Measurements from ENCODE around the gene RNF227. TPM values are rescaled to one million over a fixed set of nuclear protein-coding genes. Genes with fewer than 3 reads are reported as not detected.

The RNF227 gene
- total and polyA plus RNA-seq, 2 of the 13 experiments (the other 11 are each of a cell fraction or from before 2014, with no cell fraction given), result 0.20 to 0.79 TPM

DNA sequence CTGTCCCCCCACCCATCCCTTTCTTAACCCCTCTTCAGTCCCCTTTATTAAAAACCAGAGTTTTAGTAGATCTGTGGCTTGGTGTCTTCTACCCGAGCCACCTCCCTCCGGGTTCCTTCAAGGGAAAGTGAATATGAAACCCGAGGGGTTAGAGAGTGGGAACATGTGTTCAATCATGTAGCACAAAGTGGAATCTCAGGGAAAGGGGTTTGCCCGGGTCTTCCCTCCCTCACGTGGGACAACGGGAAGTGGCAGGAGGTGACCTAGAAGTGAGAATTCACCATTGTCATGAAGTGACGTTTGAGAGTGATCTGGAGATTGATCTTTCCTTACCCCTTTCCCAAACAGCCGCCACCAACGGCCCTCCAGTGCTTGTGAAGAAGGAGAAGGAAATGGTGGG, 5.0 kb downstream of the RNF227 start:
- no peak for DNase-seq (ENCODE audit: low spot score)
- no peak overlapping the region for H3K4me2 ChIP-seq (ENCODE audit: low read depth, low read length)
- no peaks in the 10 kb centered on the region for H3K9me3 ChIP-seq (ENCODE audit: low read length)
- WGBS (ENCODE audit: low lambda C conversion rate), result 67% methylated on average over 9 of the region's 9 CpGs
- peaks cover 13% of the 10 kb centered on the region for H3K4me1 ChIP-seq (ENCODE audit: insufficient read depth, low read length)
- no peaks in the 10 kb centered on the region for H3K36me3 ChIP-seq (replicated peaks in 1 of 2; ENCODE audit: control insufficient read depth in 1 of 2, insufficient read depth in 2 of 2, low read length in 2 of 2)
- no peaks in the 10 kb centered on the region; a peak in 1 of 5 replicates for H3K27me3 ChIP-seq (ENCODE audit: control insufficient read depth in 1 of 2, insufficient read depth in 2 of 2, low read length in 2 of 2)
- intact Hi-C loops (cut with micrococcal nuclease; ENCODE audit: unreplicated experiment) (loop anchor here (5.0 kb wide), 1 partner anchor 131 kb away; no protein-coding TSS in a partner anchor), in situ Hi-C loops (cut with HindIII; ENCODE audit: extremely low pct_ligation_motif_present, low pct_unique_long_range_greater_than_20kb) (loop anchor here (5.0 kb wide), 2 partner anchors 76 to 131 kb away; no protein-coding TSS in a partner anchor)
- H3K79me2 ChIP-seq (ENCODE audit: insufficient read depth, low read length), result no peaks in the 10 kb centered on the region
- no peak for FAIRE-seq
- no peak for TF ChIP-seq MATR3 (CRISPR knock-in tag; IDR thresholded peaks at IDR 0.05)
- no peak for TF ChIP-seq ZNF776 (CRISPR knock-in tag; IDR thresholded peaks at IDR 0.05)
- no peak for TF ChIP-seq ZNF24 (IDR thresholded peaks at IDR 0.05)
- TF ChIP-seq ZNF382 (CRISPR knock-in tag; IDR thresholded peaks at IDR 0.05; ENCODE audit: borderline replicate concordance), result no peak
- TF ChIP-seq SPEN (CRISPR knock-in tag; IDR thresholded peaks at IDR 0.05; ENCODE audit: low read depth), result no peak
- no peak for TF ChIP-seq AKAP8 (CRISPR knock-in tag; IDR thresholded peaks at IDR 0.05)
- no peak for TF ChIP-seq ZFP1 (CRISPR knock-in tag; IDR thresholded peaks at IDR 0.05)
- TF ChIP-seq, protein P1, sequence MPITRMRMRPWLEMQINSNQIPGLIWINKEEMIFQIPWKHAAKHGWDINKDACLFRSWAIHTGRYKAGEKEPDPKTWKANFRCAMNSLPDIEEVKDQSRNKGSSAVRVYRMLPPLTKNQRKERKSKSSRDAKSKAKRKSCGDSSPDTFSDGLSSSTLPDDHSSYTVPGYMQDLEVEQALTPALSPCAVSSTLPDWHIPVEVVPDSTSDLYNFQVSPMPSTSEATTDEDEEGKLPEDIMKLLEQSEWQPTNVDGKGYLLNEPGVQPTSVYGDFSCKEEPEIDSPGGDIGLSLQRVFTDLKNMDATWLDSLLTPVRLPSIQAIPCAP (CRISPR knock-in tag; IDR thresholded peaks at IDR 0.05; ENCODE audit: low read depth), result no peak
- H3K4me3 ChIP-seq (replicated peaks in 1 of 3; ENCODE audit: insufficient read depth in 1 of 3, low read depth in 2 of 3, low read length in 3 of 3), result no peak overlapping the region
- BruUV-seq (replicated peaks), result no TSS peak
- H4K20me1 ChIP-seq (ENCODE audit: insufficient read depth, low read length), result no peaks in the 10 kb centered on the region
- ChIA-PET CTCF (ENCODE audit: low intra/inter-chr PET ratio, low total read pairs) (no interaction called here), POLR2A (no interaction called here)
- H3K9ac ChIP-seq (ENCODE audit: insufficient read depth, low read depth, low read length), result no peak overlapping the region
- H3K27ac ChIP-seq (ENCODE audit: extremely low read length, insufficient read depth, low read length), result no peak overlapping the region
- H2AFZ ChIP-seq (ENCODE audit: low read length), result no peak overlapping the region
- ATAC-seq, result no peak

DNA sequence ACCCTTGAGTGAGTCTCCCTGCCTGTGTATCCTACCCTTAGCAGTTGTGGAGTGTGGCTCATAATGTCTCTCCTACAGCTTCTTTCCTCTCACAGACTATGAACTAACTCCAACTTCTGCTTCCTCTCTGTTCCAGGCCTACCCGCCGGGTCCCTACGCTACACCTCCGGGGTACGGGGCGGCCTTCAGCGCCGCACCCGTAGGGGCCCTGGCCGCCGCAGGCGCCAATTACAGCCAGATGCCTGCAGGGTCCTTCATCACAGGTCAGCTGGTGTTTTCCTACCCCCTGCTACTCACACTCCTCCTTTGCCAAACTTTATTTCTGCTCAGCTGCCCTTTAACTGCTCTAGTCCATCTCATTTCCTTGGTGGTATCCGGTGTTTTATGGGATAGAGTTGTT, 5.4 kb downstream of the RNF227 start:
- Histone ChIP-seq H3K36me3 (replicated peaks in 1 of 2; ENCODE audit: control insufficient read depth in 1 of 2, insufficient read depth in 2 of 2, low read length in 2 of 2) (no peaks in the 10 kb centered on the region), H3K79me2 (ENCODE audit: insufficient read depth, low read length) (no peaks in the 10 kb centered on the region), H3K27me3 (ENCODE audit: control insufficient read depth in 1 of 2, insufficient read depth in 2 of 2, low read length in 2 of 2) (no peaks in the 10 kb centered on the region; a peak in 1 of 5 replicates), H3K27ac (ENCODE audit: extremely low read length, insufficient read depth, low read length) (no peak overlapping the region), H4K20me1 (ENCODE audit: insufficient read depth, low read length) (no peaks in the 10 kb centered on the region), H3K4me3 (replicated peaks in 1 of 3; ENCODE audit: insufficient read depth in 1 of 3, low read depth in 2 of 3, low read length in 3 of 3) (no peak overlapping the region), H3K9ac (ENCODE audit: insufficient read depth, low read depth, low read length) (no peak overlapping the region), H3K4me2 (ENCODE audit: low read depth, low read length) (no peak overlapping the region), H3K4me1 (ENCODE audit: insufficient read depth, low read length) (peaks cover 9% of the 10 kb centered on the region), H2AFZ (ENCODE audit: low read length) (no peak overlapping the region), H3K9me3 (ENCODE audit: low read length) (no peaks in the 10 kb centered on the region)
- ChIA-PET POLR2A (no interaction called here), CTCF (ENCODE audit: low intra/inter-chr PET ratio, low total read pairs) (no interaction called here)
- in situ Hi-C loops (cut with HindIII; ENCODE audit: extremely low pct_ligation_motif_present, low pct_unique_long_range_greater_than_20kb), result loop anchor here (5.0 kb wide), 2 partner anchors 77 to 132 kb away; no protein-coding TSS in a partner anchor
- no peak for FAIRE-seq
- DNase-seq (ENCODE audit: low spot score), result no peak
- intact Hi-C loops (cut with micrococcal nuclease; ENCODE audit: unreplicated experiment), result loop anchor here (5.0 kb wide), 1 partner anchor 132 kb away; no protein-coding TSS in a partner anchor
- BruUV-seq (replicated peaks), result no TSS peak
- no peak for ATAC-seq
- 94% methylated on average over 13 of the region's 13 CpGs for WGBS (ENCODE audit: low lambda C conversion rate)
- TF ChIP-seq ZBTB1 (CRISPR knock-in tag; IDR thresholded peaks at IDR 0.05; ENCODE audit: borderline replicate concordance) (no peak), ZFP90 (CRISPR knock-in tag; IDR thresholded peaks at IDR 0.05; ENCODE audit: borderline replicate concordance) (no peak), ZNF788 (CRISPR knock-in tag; IDR thresholded peaks at IDR 0.05; ENCODE audit: borderline replicate concordance) (no peak), TEAD3 (CRISPR knock-in tag; optimal IDR thresholded peaks at IDR 0.05; ENCODE audit: borderline replicate concordance) (no peak), BHLHE40 (IDR thresholded peaks at IDR 0.05; ENCODE audit: low read length) (no peak)
- TF ChIP-seq, protein P2, sequence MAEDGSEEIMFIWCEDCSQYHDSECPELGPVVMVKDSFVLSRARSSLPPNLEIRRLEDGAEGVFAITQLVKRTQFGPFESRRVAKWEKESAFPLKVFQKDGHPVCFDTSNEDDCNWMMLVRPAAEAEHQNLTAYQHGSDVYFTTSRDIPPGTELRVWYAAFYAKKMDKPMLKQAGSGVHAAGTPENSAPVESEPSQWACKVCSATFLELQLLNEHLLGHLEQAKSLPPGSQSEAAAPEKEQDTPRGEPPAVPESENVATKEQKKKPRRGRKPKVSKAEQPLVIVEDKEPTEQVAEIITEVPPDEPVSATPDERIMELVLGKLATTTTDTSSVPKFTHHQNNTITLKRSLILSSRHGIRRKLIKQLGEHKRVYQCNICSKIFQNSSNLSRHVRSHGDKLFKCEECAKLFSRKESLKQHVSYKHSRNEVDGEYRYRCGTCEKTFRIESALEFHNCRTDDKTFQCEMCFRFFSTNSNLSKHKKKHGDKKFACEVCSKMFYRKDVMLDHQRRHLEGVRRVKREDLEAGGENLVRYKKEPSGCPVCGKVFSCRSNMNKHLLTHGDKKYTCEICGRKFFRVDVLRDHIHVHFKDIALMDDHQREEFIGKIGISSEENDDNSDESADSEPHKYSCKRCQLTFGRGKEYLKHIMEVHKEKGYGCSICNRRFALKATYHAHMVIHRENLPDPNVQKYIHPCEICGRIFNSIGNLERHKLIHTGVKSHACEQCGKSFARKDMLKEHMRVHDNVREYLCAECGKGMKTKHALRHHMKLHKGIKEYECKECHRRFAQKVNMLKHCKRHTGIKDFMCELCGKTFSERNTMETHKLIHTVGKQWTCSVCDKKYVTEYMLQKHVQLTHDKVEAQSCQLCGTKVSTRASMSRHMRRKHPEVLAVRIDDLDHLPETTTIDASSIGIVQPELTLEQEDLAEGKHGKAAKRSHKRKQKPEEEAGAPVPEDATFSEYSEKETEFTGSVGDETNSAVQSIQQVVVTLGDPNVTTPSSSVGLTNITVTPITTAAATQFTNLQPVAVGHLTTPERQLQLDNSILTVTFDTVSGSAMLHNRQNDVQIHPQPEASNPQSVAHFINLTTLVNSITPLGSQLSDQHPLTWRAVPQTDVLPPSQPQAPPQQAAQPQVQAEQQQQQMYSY (CRISPR knock-in tag; IDR thresholded peaks at IDR 0.05), result no peak
- TF ChIP-seq, protein P3, sequence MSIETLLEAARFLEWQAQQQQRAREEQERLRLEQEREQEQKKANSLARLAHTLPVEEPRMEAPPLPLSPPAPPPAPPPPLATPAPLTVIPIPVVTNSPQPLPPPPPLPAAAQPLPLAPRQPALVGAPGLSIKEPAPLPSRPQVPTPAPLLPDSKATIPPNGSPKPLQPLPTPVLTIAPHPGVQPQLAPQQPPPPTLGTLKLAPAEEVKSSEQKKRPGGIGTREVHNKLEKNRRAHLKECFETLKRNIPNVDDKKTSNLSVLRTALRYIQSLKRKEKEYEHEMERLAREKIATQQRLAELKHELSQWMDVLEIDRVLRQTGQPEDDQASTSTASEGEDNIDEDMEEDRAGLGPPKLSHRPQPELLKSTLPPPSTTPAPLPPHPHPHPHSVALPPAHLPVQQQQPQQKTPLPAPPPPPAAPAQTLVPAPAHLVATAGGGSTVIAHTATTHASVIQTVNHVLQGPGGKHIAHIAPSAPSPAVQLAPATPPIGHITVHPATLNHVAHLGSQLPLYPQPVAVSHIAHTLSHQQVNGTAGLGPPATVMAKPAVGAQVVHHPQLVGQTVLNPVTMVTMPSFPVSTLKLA (IDR thresholded peaks at IDR 0.05), result no peak
